Stimulated activated effector memory CD8-positive, alpha-beta T cell treated with anti-CD3 and anti-CD28 coated beads, Interleukin-12 subunit alpha, Interleukin-12 subunit beta, amount 100 ng/mL, for 72 hours (primary cell): ENCODE data around the gene WDR44.
"Not testable (repeated sequence)": the region's sequence is repeated elsewhere in the genome, so short reads cannot be mapped to it uniquely, and the experiment has no call there.

ENCODE experiments used
- ATAC-seq: fragments of 150-1000 bp; cut with Tn5 transposase; 2 replicates; pipeline ENCODE4 v1.10.0; 2021
- DNase-seq, 2 donors: peaks; one replicate each; pipeline ENCODE4 v3.0.0; 2021 to 2022; ENCODE audit warnings: low spot score in 2 of 2
- H3K27ac Mint-ChIP-seq: one replicate; pipeline ENCODE4 v1.8.0; 2022; ENCODE audit warnings: mild to moderate bottlenecking, mixed read lengths
- H3K36me3 Mint-ChIP-seq: one replicate; pipeline ENCODE4 v1.8.0; 2022; ENCODE audit warnings: mild to moderate bottlenecking, mixed read lengths
- H3K4me1 Mint-ChIP-seq: one replicate; pipeline ENCODE4 v1.8.0; 2022; ENCODE audit warnings: mixed read lengths
- H3K4me3 Mint-ChIP-seq: one replicate; pipeline ENCODE4 v1.8.0; 2022; ENCODE audit warnings: mild to moderate bottlenecking, mixed read lengths
- H3K9me3 Mint-ChIP-seq: one replicate; pipeline ENCODE4 v1.8.0; 2022; ENCODE audit warnings: mixed read lengths

Gene WDR44

GRCh38 chrX:118345464-118346257 lies at the start of gene WDR44:
WDR44 (plus strand) TSS chrX:118346106; CDS start chrX:118346504, 398 bp downstream.
- Mint-ChIP-seq H3K27ac (peak within 1 kb of the TSS; percentile 99), H3K9me3 (no peaks in the 10 kb centered on the region), H3K4me1 (peaks cover 17% of the 10 kb centered on the region), H3K4me3 (peak within 1 kb of the TSS; percentile 100), H3K36me3 (peaks cover 11% of the 10 kb centered on the region)
- DNase-seq (peak; percentile 80 to 94), ATAC-seq (peak; percentile 95)

DNA sequence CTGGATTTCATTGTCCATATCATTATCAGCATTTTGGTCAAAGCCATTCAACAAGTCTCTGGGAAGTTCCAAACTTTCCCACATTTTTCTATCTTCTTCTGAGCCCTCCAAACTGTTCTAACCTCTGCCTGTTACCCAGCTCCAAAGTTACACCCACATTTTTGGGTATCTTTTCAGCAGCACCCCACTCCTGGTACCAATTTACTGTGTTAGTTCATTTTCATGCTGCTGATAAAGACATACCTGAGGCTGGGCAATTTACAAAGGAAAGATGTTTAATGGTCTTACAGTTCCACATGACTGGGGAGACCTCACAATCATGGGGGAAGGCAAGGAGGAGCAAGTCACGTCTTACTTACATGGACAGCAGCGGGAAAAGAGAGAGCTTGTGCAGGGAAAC lies 40.1 kb upstream of the WDR44 start:
- H3K4me1 Mint-ChIP-seq, H3K27ac Mint-ChIP-seq, H3K9me3 Mint-ChIP-seq, H3K4me3 Mint-ChIP-seq, DNase-seq, ATAC-seq, H3K36me3 Mint-ChIP-seq: not testable (repeated sequence)

- no peaks in the 10 kb centered on the region for H3K9me3 Mint-ChIP-seq
- H3K4me1 Mint-ChIP-seq: no peaks in the 10 kb centered on the region
- no peak for ATAC-seq
- no peaks in the 10 kb centered on the region for H3K36me3 Mint-ChIP-seq
- DNase-seq: no peak
- H3K27ac Mint-ChIP-seq: no peak overlapping the region
- H3K4me3 Mint-ChIP-seq: no peak overlapping the region
Observed at GRCh38 chrX:118315529-118315928, 30.4 kb upstream of the WDR44 start.

DNA sequence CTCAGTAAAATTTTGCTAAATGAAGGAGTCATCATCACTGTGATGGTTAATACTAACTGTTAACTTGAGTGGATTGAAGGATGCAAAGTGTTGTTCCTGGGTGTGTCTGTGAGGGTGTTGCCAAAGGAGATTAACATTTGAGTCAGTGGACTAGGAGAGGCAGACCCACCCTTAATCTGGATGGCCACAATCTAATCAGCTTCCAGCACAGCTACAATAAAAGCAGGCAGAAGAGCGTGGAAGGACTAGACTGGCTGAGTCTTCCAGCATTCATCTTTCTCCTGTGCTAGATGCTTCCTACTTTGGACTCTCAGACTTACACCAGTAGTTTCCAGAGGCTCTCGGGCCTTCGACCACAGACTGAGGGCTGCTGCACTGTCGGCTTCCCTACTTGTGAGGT lies 21.3 kb upstream of the WDR44 start:
- no peak overlapping the region for H3K27ac Mint-ChIP-seq
- DNase-seq (no peak), ATAC-seq (no peak)
- no peak overlapping the region for H3K4me3 Mint-ChIP-seq
- no peaks in the 10 kb centered on the region for H3K9me3 Mint-ChIP-seq
- H3K4me1 Mint-ChIP-seq: no peaks in the 10 kb centered on the region
- no peaks in the 10 kb centered on the region for H3K36me3 Mint-ChIP-seq

- DNase-seq (no peak), ATAC-seq (no peak)
- no peaks in the 10 kb centered on the region for H3K9me3 Mint-ChIP-seq
- H3K4me3 Mint-ChIP-seq: no peak overlapping the region
- no peaks in the 10 kb centered on the region for H3K36me3 Mint-ChIP-seq
- no peaks in the 10 kb centered on the region for H3K4me1 Mint-ChIP-seq
- no peak overlapping the region for H3K27ac Mint-ChIP-seq
Observed at GRCh38 chrX:118325453-118325852, 20.5 kb upstream of the WDR44 start.

DNA sequence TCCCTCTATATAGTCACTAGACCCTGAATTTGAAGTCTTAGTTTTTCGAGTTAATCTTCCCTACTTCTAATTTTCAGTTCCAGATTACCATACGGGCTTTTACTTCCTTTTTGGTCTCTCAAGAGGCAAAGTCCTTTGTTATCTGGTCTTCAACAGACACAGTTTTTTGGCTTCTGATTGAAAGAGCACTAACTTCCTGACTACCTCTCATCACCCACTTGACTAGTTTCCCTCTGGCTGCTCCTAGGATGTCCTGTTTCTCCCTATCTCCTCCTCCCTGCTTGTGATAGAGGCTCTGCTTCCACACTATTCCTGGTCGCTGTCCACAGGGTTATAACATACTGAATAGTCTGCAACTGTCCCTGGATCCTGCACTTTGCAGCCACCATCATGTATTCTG lies 16.7 kb upstream of the WDR44 start:
- Mint-ChIP-seq H3K27ac (no peak overlapping the region), H3K36me3 (no peaks in the 10 kb centered on the region), H3K4me3 (no peak overlapping the region), H3K9me3 (no peaks in the 10 kb centered on the region), H3K4me1 (no peaks in the 10 kb centered on the region)
- no peak for DNase-seq
- no peak for ATAC-seq

GRCh38 chrX:118337687-118338086 lies 8.2 kb upstream of the WDR44 start:
- Mint-ChIP-seq H3K4me3 (no peak overlapping the region), H3K27ac (no peak overlapping the region), H3K36me3 (no peaks in the 10 kb centered on the region), H3K9me3 (no peaks in the 10 kb centered on the region), H3K4me1 (no peaks in the 10 kb centered on the region)
- ATAC-seq (no peak), DNase-seq (no peak)

GRCh38 chrX:118338930-118339329 lies 7.0 kb upstream of the WDR44 start:
- ATAC-seq (no peak), DNase-seq (no peak)
- Mint-ChIP-seq H3K27ac (no peak overlapping the region), H3K4me1 (no peaks in the 10 kb centered on the region), H3K4me3 (no peak overlapping the region), H3K36me3 (no peaks in the 10 kb centered on the region), H3K9me3 (no peaks in the 10 kb centered on the region)

DNA sequence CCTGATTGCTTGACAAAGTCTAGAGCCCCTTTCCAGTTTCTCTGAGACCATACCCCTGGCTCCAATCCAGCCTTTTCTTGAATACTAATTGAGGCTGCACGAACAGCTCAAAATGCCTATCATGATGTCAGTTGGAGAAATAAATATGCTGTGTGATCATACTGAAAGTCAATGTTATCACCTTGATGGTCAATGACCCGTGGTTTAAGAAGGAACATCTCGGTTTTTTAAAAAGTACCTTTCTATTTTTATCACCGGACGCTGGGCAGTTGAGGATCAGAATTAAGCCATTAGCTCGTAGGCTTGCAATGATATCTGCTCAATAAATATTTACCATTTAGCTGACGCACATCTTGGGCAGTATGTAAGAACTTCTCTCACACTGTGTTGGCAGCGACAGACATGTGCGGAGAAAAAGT lies 852 bp upstream of the WDR44 start:
- Mint-ChIP-seq H3K9me3 (no peaks in the 10 kb centered on the region), H3K4me1 (peaks cover 17% of the 10 kb centered on the region), H3K4me3 (peak overlapping the region; percentile 100), H3K27ac (peak overlapping the region; percentile 99), H3K36me3 (peaks cover 11% of the 10 kb centered on the region)
- ATAC-seq: peak; percentile 2
- DNase-seq: no peak

DNA sequence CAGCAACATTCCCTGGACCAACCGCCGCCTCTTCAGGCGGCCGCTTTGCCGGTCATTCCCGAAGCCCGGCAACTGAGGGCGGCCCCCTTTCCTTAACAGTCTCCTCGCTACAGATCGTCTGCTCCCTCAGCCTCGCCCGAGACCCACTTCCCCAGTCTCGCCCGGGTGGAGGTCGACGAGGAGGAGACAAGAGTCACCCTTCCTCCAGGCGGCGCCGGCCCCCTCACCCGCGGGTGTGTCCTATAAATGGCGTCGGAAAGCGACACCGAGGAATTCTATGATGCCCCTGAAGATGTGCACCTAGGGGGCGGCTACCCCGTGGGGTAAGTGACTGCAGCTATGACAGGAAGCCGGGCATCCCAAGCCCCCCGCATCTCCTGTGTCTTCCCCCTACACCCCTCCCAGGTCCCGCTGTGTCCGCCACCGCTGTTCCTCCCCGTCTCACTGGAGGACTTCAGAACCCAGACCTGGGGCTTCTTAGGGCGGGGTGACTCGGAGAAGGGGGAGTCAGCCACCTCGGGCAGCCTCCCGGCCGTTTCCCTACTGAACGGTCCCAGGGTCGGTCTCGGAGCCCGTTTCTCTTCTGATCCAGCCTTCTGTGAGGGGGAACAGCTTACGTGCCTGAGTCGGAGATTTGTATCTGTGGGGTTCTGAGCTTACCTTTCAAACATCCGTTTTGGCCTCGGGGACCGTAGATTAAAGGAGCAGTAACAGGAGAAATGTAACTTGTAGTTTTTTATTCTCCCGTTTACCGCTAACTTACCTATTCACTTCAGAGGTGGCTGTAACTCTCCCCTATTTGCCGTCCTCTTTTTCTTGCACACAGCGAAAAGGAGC lies 570 bp downstream of the WDR44 start:
- Mint-ChIP-seq H3K9me3 (no peaks in the 10 kb centered on the region), H3K4me3 (peak overlapping the region; percentile 100), H3K4me1 (peaks cover 17% of the 10 kb centered on the region), H3K27ac (peak overlapping the region; percentile 99), H3K36me3 (peaks cover 11% of the 10 kb centered on the region)
- DNase-seq (peak; percentile 17 to 75), ATAC-seq (peak; percentile 62)

GRCh38 chrX:118347131-118347530 lies 1.2 kb downstream of the WDR44 start:
- DNase-seq: no peak
- H3K27ac Mint-ChIP-seq: peak overlapping the region; percentile 99
- peak overlapping the region; percentile 100 for H3K4me3 Mint-ChIP-seq
- ATAC-seq: peak; percentile 6
- H3K4me1 Mint-ChIP-seq: peaks cover 17% of the 10 kb centered on the region
- H3K9me3 Mint-ChIP-seq: no peaks in the 10 kb centered on the region
- peaks cover 11% of the 10 kb centered on the region for H3K36me3 Mint-ChIP-seq

- no peak for DNase-seq
- Mint-ChIP-seq H3K27ac (peak overlapping the region; percentile 99), H3K36me3 (peaks cover 11% of the 10 kb centered on the region), H3K9me3 (no peaks in the 10 kb centered on the region), H3K4me3 (peak overlapping the region; percentile 100), H3K4me1 (peaks cover 22% of the 10 kb centered on the region)
- ATAC-seq: no peak
Observed at GRCh38 chrX:118347736-118348135, 1.8 kb downstream of the WDR44 start.

- ATAC-seq (no peak), DNase-seq (no peak)
- peak overlapping the region; percentile 99 for H3K27ac Mint-ChIP-seq
- H3K4me3 Mint-ChIP-seq: peak overlapping the region; percentile 100
- H3K4me1 Mint-ChIP-seq: peaks cover 28% of the 10 kb centered on the region
- peaks cover 11% of the 10 kb centered on the region for H3K36me3 Mint-ChIP-seq
- no peaks in the 10 kb centered on the region for H3K9me3 Mint-ChIP-seq
Observed at GRCh38 chrX:118348186-118348810, 2.4 kb downstream of the WDR44 start.

- DNase-seq: no peak
- Mint-ChIP-seq H3K4me1 (peaks cover 28% of the 10 kb centered on the region), H3K4me3 (peak overlapping the region; percentile 100), H3K27ac (no peak overlapping the region), H3K36me3 (peaks cover 11% of the 10 kb centered on the region), H3K9me3 (no peaks in the 10 kb centered on the region)
- no peak for ATAC-seq
Observed at GRCh38 chrX:118349188-118349587, 3.3 kb downstream of the WDR44 start.

DNA sequence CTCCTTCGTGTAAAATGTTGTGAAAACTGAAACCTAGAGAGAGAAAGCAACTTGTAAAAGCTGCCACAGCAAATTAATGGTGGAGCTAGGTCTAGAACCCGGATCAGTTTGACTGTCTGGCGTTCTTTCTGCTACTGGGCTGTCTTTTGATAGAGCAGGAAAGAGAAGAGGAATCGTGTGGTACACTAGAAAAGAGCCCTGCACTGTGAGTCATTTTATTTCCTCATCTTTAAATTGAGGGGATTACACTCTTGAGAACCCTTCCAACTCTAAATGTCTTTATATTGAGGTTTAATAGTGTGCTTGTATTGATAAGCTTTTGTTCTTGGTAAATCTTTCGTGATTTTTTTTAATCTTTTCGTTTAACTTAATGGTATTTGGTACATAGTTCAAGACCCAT lies 4.3 kb downstream of the WDR44 start:
- H3K4me1 Mint-ChIP-seq: peaks cover 35% of the 10 kb centered on the region
- DNase-seq (no peak), ATAC-seq (no peak)
- H3K4me3 Mint-ChIP-seq: peak overlapping the region; percentile 7
- H3K36me3 Mint-ChIP-seq: peaks cover 11% of the 10 kb centered on the region
- H3K27ac Mint-ChIP-seq: peak overlapping the region; percentile 20
- no peaks in the 10 kb centered on the region for H3K9me3 Mint-ChIP-seq
